ENCODE measurements around the gene TBC1D17. TPM values are rescaled to one million over a fixed set of nuclear protein-coding genes. Genes with fewer than 3 reads are reported as not detected.

TBC1D17 gene
- total RNA-seq, 4 donors from 2014 or later, result 25.1 to 41.9 (median 37.3) TPM

- peaks cover 0 to 27% of the 10 kb centered on the region in 2 donors for H3K36me3 ChIP-seq
- H3K4me1 ChIP-seq, result no peaks in the 10 kb centered on the region
- no peaks in the 10 kb centered on the region for H3K9me3 ChIP-seq
- no peaks in the 10 kb centered on the region for H3K27me3 ChIP-seq
- 80 to 100% methylated on average over 2 of the region's 3 CpGs for WGBS, 2 donors (ENCODE audit: low coverage in 1 of 2)
- no peak overlapping the region for H3K27ac ChIP-seq
- no peak overlapping the region for H3K4me3 ChIP-seq
- no peak for TF ChIP-seq POLR2A (IDR thresholded peaks at IDR 0.05)
- no peak for ATAC-seq
Measured at GRCh38 chr19:49843265-49843664, 34.2 kb upstream of the TBC1D17 start.

- Histone ChIP-seq H3K27me3 (no peaks in the 10 kb centered on the region), H3K36me3 (peaks cover 0 to 16% of the 10 kb centered on the region in 2 donors), H3K4me1 (no peaks in the 10 kb centered on the region), H3K27ac (no peak overlapping the region), H3K4me3 (no peak overlapping the region), H3K9me3 (no peaks in the 10 kb centered on the region)
- no peak for TF ChIP-seq CTCF (IDR thresholded peaks at IDR 0.05)
- TF ChIP-seq POLR2A (IDR thresholded peaks at IDR 0.05), result no peak
- no peak for TF ChIP-seq EP300 (IDR thresholded peaks at IDR 0.05)
- TF ChIP-seq POLR2AphosphoS5 (IDR thresholded peaks at IDR 0.05), result no peak
- WGBS, 2 donors (ENCODE audit: low coverage in 1 of 2), result 81 to 85% methylated on average over 6 of the region's 18 CpGs
- ATAC-seq, result no peak
Measured at GRCh38 chr19:49844138-49845095, 33.1 kb upstream of the TBC1D17 start.

- TF ChIP-seq POLR2A (IDR thresholded peaks at IDR 0.05) (no peak), POLR2AphosphoS5 (IDR thresholded peaks at IDR 0.05) (no peak), CTCF (IDR thresholded peaks at IDR 0.05) (no peak), EP300 (IDR thresholded peaks at IDR 0.05) (no peak)
- H3K27ac ChIP-seq, result no peak overlapping the region
- ATAC-seq, result no peak
- H3K27me3 ChIP-seq, result no peaks in the 10 kb centered on the region
- H3K9me3 ChIP-seq, result no peaks in the 10 kb centered on the region
- 60 to 62% methylated on average over 3 of the region's 3 CpGs for WGBS, 2 donors (ENCODE audit: low coverage in 1 of 2)
- peaks cover 0 to 7% (median 0%) of the 10 kb centered on the region in 3 donors for H3K4me1 ChIP-seq
- H3K36me3 ChIP-seq, result peaks cover 0 to 7% of the 10 kb centered on the region in 2 donors
- H3K4me3 ChIP-seq, result no peak overlapping the region
Measured at GRCh38 chr19:49845414-49845813, 32.1 kb upstream of the TBC1D17 start.

GRCh38 chr19:49846408-49846807 is 31.1 kb upstream of the TBC1D17 start:
- peaks cover 0 to 7% (median 0%) of the 10 kb centered on the region in 3 donors for H3K4me1 ChIP-seq
- H3K27ac ChIP-seq, result no peak overlapping the region
- no peak for ATAC-seq
- H3K36me3 ChIP-seq, result no peaks in the 10 kb centered on the region
- TF ChIP-seq POLR2AphosphoS5 (IDR thresholded peaks at IDR 0.05) (no peak), EP300 (IDR thresholded peaks at IDR 0.05) (no peak), POLR2A (IDR thresholded peaks at IDR 0.05) (no peak), CTCF (IDR thresholded peaks at IDR 0.05) (no peak)
- 74 to 81% methylated on average over 2 to 5 of the region's 5 CpGs for WGBS, 2 donors (ENCODE audit: low coverage in 1 of 2)
- no peaks in the 10 kb centered on the region for H3K9me3 ChIP-seq
- no peak overlapping the region for H3K4me3 ChIP-seq
- no peaks in the 10 kb centered on the region for H3K27me3 ChIP-seq

GRCh38 chr19:49847731-49848696 is 29.5 kb upstream of the TBC1D17 start:
- H3K4me3 ChIP-seq, result no peak overlapping the region
- no peaks in the 10 kb centered on the region for H3K36me3 ChIP-seq
- H3K4me1 ChIP-seq, result peaks cover 0 to 21% (median 11%) of the 10 kb centered on the region in 3 donors
- WGBS, 2 donors (ENCODE audit: low coverage in 1 of 2), result 85 to 100% methylated on average over 5 to 7 of the region's 10 CpGs
- H3K9me3 ChIP-seq, result no peaks in the 10 kb centered on the region
- no peaks in the 10 kb centered on the region for H3K27me3 ChIP-seq
- no peak for ATAC-seq
- TF ChIP-seq CTCF (IDR thresholded peaks at IDR 0.05), result no peak
- TF ChIP-seq POLR2A (IDR thresholded peaks at IDR 0.05), result no peak
- no peak for TF ChIP-seq EP300 (IDR thresholded peaks at IDR 0.05)
- TF ChIP-seq POLR2AphosphoS5 (IDR thresholded peaks at IDR 0.05), result no peak
- no peak overlapping the region for H3K27ac ChIP-seq
